ENCODE measurements around the gene P2RX4.
"Not testable (repeated sequence)": the region's sequence is repeated elsewhere in the genome, so short reads cannot be mapped to it uniquely, and the experiment has no call there.

The P2RX4 gene

GRCh38 chr12:121188227-121188626 is 21.7 kb upstream of the P2RX4 start:
- no peak for DNase-seq (ENCODE audit: low read depth)

- no peak for DNase-seq (ENCODE audit: low read depth)
Measured at GRCh38 chr12:121189131-121189530, 20.8 kb upstream of the P2RX4 start.

- no peak for DNase-seq (ENCODE audit: low read depth)
Measured at GRCh38 chr12:121189619-121190155, 20.2 kb upstream of the P2RX4 start.

- DNase-seq (ENCODE audit: low read depth), result no peak
Measured at GRCh38 chr12:121190523-121191031, 19.4 kb upstream of the P2RX4 start.

GRCh38 chr12:121191151-121191550 is 18.8 kb upstream of the P2RX4 start:
- no peak for DNase-seq (ENCODE audit: low read depth)

GRCh38 chr12:121196902-121197301 is 13.0 kb upstream of the P2RX4 start:
- no peak for DNase-seq (ENCODE audit: low read depth)

- DNase-seq (ENCODE audit: low read depth), result no peak
Measured at GRCh38 chr12:121198949-121199348, 11.0 kb upstream of the P2RX4 start.

- DNase-seq (ENCODE audit: low read depth), result not testable (repeated sequence)
Measured at GRCh38 chr12:121201140-121201539, 8.8 kb upstream of the P2RX4 start.

- DNase-seq (ENCODE audit: low read depth), result no peak
Measured at GRCh38 chr12:121202407-121203355, 7.2 kb upstream of the P2RX4 start.

GRCh38 chr12:121203482-121203881 is 6.4 kb upstream of the P2RX4 start:
- no peak for DNase-seq (ENCODE audit: low read depth)

- no peak for DNase-seq (ENCODE audit: low read depth)
Measured at GRCh38 chr12:121205491-121205890, 4.4 kb upstream of the P2RX4 start.

GRCh38 chr12:121208571-121208970 is 1.4 kb upstream of the P2RX4 start:
- not testable (repeated sequence) for DNase-seq (ENCODE audit: low read depth)

- no peak for DNase-seq (ENCODE audit: low read depth)
Measured at GRCh38 chr12:121209221-121209620, 708 bp upstream of the P2RX4 start.

- no peak for DNase-seq (ENCODE audit: low read depth)
Measured at GRCh38 chr12:121212875-121213274, 2.9 kb downstream of the P2RX4 start.

GRCh38 chr12:121214166-121214777 is 4.3 kb downstream of the P2RX4 start:
- DNase-seq (ENCODE audit: low read depth), result no peak

GRCh38 chr12:121214855-121215745 is 5.2 kb downstream of the P2RX4 start:
- DNase-seq (ENCODE audit: low read depth), result no peak

- DNase-seq (ENCODE audit: low read depth), result no peak
Measured at GRCh38 chr12:121216102-121216501, 6.2 kb downstream of the P2RX4 start.

GRCh38 chr12:121217063-121217462 is 7.1 kb downstream of the P2RX4 start:
- no peak for DNase-seq (ENCODE audit: low read depth)

GRCh38 chr12:121217761-121218160 is 7.8 kb downstream of the P2RX4 start:
- no peak for DNase-seq (ENCODE audit: low read depth)

GRCh38 chr12:121218588-121219352 is 8.8 kb downstream of the P2RX4 start:
- no peak for DNase-seq (ENCODE audit: low read depth)

- DNase-seq (ENCODE audit: low read depth), result no peak
Measured at GRCh38 chr12:121219353-121219986, 9.5 kb downstream of the P2RX4 start.

All from activated T-cell treated with anti-CD3 and anti-CD28 coated beads for 48 hours (primary cell).